GM23338 (cell line): ENCODE measurements around the gene ZGPAT. TPM values are rescaled to one million over a fixed set of nuclear protein-coding genes. Genes with fewer than 3 reads are reported as not detected.

ENCODE experiments used
- ATAC-seq: fragments of 200-7000 bp; cut with Tn5 transposase; 3 replicates; pipeline ENCODE4 v1.9.1; 2020
- DNase-seq: peaks from one replicate; pipeline ENCODE4 v3.0.0-alpha.2; 2015; ENCODE audit warnings: low spot score
- H2AFZ ChIP-seq: fragments of 200-600 bp; sonication (generic); 2 replicates; pipeline ENCODE4 v1.8.0; 2016; ENCODE audit warnings: antibody characterized with exemption, mild to moderate bottlenecking, moderate library complexity
- H3F3A ChIP-seq: fragments of 200-600 bp; sonication (generic); replicated peaks from 2 replicates; pipeline ENCODE4 v1.8.0; 2017; ENCODE audit warnings: antibody characterized with exemption, mixed run types, low read depth
- H3K27ac ChIP-seq: fragments of 200-600 bp; sonication (generic); 2 replicates; pipeline ENCODE4 v1.6.1; 2016; ENCODE audit warnings: low read depth
- H3K27me3 ChIP-seq: fragments of 200-600 bp; sonication (generic); 2 replicates; pipeline ENCODE4 v1.8.0; 2016; ENCODE audit warnings: mild to moderate bottlenecking, mixed run types, moderate library complexity; ENCODE audit not compliant: insufficient read depth
- H3K36me3 ChIP-seq: fragments of 200-600 bp; sonication (generic); 2 replicates; pipeline ENCODE4 v1.8.0; 2016; ENCODE audit warnings: mild to moderate bottlenecking; ENCODE audit not compliant: insufficient read depth
- H3K4me1 ChIP-seq: fragments of 200-600 bp; sonication (generic); 2 replicates; pipeline ENCODE4 v1.8.0; 2016; ENCODE audit warnings: mild to moderate bottlenecking, moderate library complexity; ENCODE audit not compliant: insufficient read depth
- H3K4me2 ChIP-seq: fragments of 200-600 bp; sonication (generic); 2 replicates; pipeline ENCODE4 v1.7.1; 2017; ENCODE audit warnings: mixed run types
- H3K4me3 ChIP-seq: fragments of 200-600 bp; sonication (generic); 2 replicates; pipeline ENCODE4 v1.6.1; 2016; ENCODE audit warnings: mixed run types
- H3K79me2 ChIP-seq: fragments of 200-600 bp; sonication (generic); replicated peaks from 2 replicates; pipeline ENCODE4 v1.8.0; 2017; ENCODE audit warnings: mild to moderate bottlenecking; ENCODE audit not compliant: insufficient read depth
- H3K9me2 ChIP-seq: fragments of 200-600 bp; sonication (generic); 2 replicates; pipeline ENCODE4 v1.8.0; 2017; ENCODE audit not compliant: insufficient read depth
- H4K20me1 ChIP-seq: fragments of 200-600 bp; sonication (generic); replicated peaks from 2 replicates; pipeline ENCODE4 v1.8.0; 2017; ENCODE audit warnings: mild to moderate bottlenecking; ENCODE audit not compliant: insufficient read depth
- H3K27ac Mint-ChIP-seq: 2 replicates; pipeline ENCODE4 v1.8.0; 2020; ENCODE audit warnings: inconsistent platforms, mild to moderate bottlenecking, moderate library complexity, mixed read lengths
- H3K27me3 Mint-ChIP-seq: 3 replicates; pipeline ENCODE4 v1.8.0; 2022; ENCODE audit warnings: low read depth, mild to moderate bottlenecking, moderate library complexity, mixed read lengths, inconsistent platforms; ENCODE audit not compliant: insufficient read depth, poor library complexity
- H3K36me3 Mint-ChIP-seq: 3 replicates; pipeline ENCODE4 v1.8.0; 2021; ENCODE audit warnings: low read depth, mild to moderate bottlenecking, inconsistent platforms, moderate library complexity, mixed read lengths
- H3K4me1 Mint-ChIP-seq: 3 replicates; pipeline ENCODE4 v1.8.0; 2020; ENCODE audit warnings: mild to moderate bottlenecking, inconsistent platforms, mixed read lengths
- H3K4me3 Mint-ChIP-seq: 3 replicates; pipeline ENCODE4 v1.8.0; 2021; ENCODE audit warnings: moderate library complexity, mild to moderate bottlenecking, inconsistent platforms, mixed read lengths
- H3K9me3 Mint-ChIP-seq: 3 replicates; pipeline ENCODE4 v1.8.0; 2020; ENCODE audit warnings: moderate library complexity, mild to moderate bottlenecking, inconsistent platforms, mixed read lengths
- CREB1 ChIP-seq: fragments of 250-450 bp; sonication (Bioruptor Pico); IDR thresholded peaks from 2 replicates; pipeline ENCODE4 v1.5.0; 2020; ENCODE audit warnings: low read depth, mild to moderate bottlenecking, moderate library complexity
- CTCF ChIP-seq, 2 experiments: fragments of 200-600 bp in 1 of 2; sonication (generic) in 1 of 2; conservative IDR thresholded peaks; 2 replicates each; pipeline versions ENCODE4 v1.5.1 to v1.6.1; 2016 to 2017; ENCODE audit warnings: antibody characterized with exemption in 2 of 2, low read depth in 2 of 2, mild to moderate bottlenecking in 2 of 2, moderate library complexity in 1 of 2
- ETS1 ChIP-seq: IDR thresholded peaks from 2 replicates; pipeline ENCODE4 v1.6.1; 2016; ENCODE audit warnings: antibody characterized with exemption
- EZH2 ChIP-seq: fragments of 200-600 bp; sonication (generic); IDR thresholded peaks from one replicate; pipeline ENCODE4 v1.8.0; 2017; ENCODE audit warnings: antibody characterized with exemption, mild to moderate bottlenecking, low read depth; ENCODE audit not compliant: unreplicated experiment
- EZH2phosphoT487 ChIP-seq: fragments of 200-600 bp; sonication (generic); IDR thresholded peaks from one replicate; pipeline ENCODE4 v1.8.1; 2018; ENCODE audit warnings: antibody characterized with exemption; ENCODE audit not compliant: unreplicated experiment
- NANOG ChIP-seq: IDR thresholded peaks from 2 replicates; pipeline ENCODE4 v1.6.1; 2016; ENCODE audit warnings: antibody characterized with exemption, borderline replicate concordance
- POLR2AphosphoS5 ChIP-seq: IDR thresholded peaks from 2 replicates; pipeline ENCODE4 v1.6.1; 2016; ENCODE audit warnings: antibody characterized with exemption, low read depth
- STAT1 ChIP-seq: IDR thresholded peaks from one replicate; pipeline ENCODE4 v1.6.1; 2016; ENCODE audit warnings: antibody characterized with exemption; ENCODE audit not compliant: unreplicated experiment
- ZNF114 ChIP-seq: fragments of 250-450 bp; sonication (Bioruptor Pico); IDR thresholded peaks from 2 replicates; pipeline ENCODE4 v1.5.0; 2020; ENCODE audit warnings: mild to moderate bottlenecking, moderate library complexity
- ZNF462 ChIP-seq: fragments of 250-450 bp; sonication (Bioruptor Pico); IDR thresholded peaks from 2 replicates; pipeline ENCODE4 v1.5.0; 2020; ENCODE audit warnings: mild to moderate bottlenecking, moderate library complexity
- polyA plus RNA-seq: library from polyadenylated mRNA; unstranded; fragments of >200 nt; fragmentation: Nextera tagmentation; extraction: Ambion mirVana; gene quantifications from 2 replicates; pipeline ENCODE4 v1.2.1, GENCODE V29; 2016
- total RNA-seq: library from RNA; depleted of rRNA; stranded (reverse); fragments of >200 nt; shearing (Covaris generic); gene quantifications from 2 replicates; pipeline ENCODE4 v1.2.3, GENCODE V29; 2014

ZGPAT gene
- total and polyA plus RNA-seq, 2 experiments from 2014 or later, result 25.0 to 39.2 TPM

- Histone ChIP-seq H3K36me3 (no peaks in the 10 kb centered on the region), H3K4me2 (no peak overlapping the region), H3K4me3 (no peak overlapping the region), H4K20me1 (no peaks in the 10 kb centered on the region; the same call in 1 of the 2 replicates), H3K27ac (no peak overlapping the region), H3K27me3 (no peaks in the 10 kb centered on the region), H3K9me2 (no peaks in the 10 kb centered on the region), H3K4me1 (0 out of 2 replicates have a peak, but pooled peaks cover 3% of the 10 kb centered on the region), H3K79me2 (peaks cover 2% of the 10 kb centered on the region), H2AFZ (no peak overlapping the region), H3F3A (no peaks in the 10 kb centered on the region)
- no peak overlapping the region for H3K27ac Mint-ChIP-seq
- no peaks in the 10 kb centered on the region for H3K9me3 Mint-ChIP-seq
- H3K27me3 Mint-ChIP-seq, result peaks cover 11% of the 10 kb centered on the region
- no peak for TF ChIP-seq NANOG
- DNase-seq (no peak), ATAC-seq (no peak)
- peaks cover 62% of the 10 kb centered on the region for H3K36me3 Mint-ChIP-seq
- H3K4me3 Mint-ChIP-seq, result no peak overlapping the region
- H3K4me1 Mint-ChIP-seq, result peaks cover 12% of the 10 kb centered on the region
Measured at GRCh38 chr20:63664143-63664851, 43.5 kb upstream of the ZGPAT start.

GRCh38 chr20:63664861-63665594 is 42.8 kb upstream of the ZGPAT start:
- peak; percentile 64 for DNase-seq
- peak overlapping the region; percentile 44; the same call in 2 of the 3 replicates for H3K4me3 Mint-ChIP-seq
- Histone ChIP-seq H3K79me2 (no peaks in the 10 kb centered on the region; the same call in 1 of the 2 replicates), H3F3A (no peaks in the 10 kb centered on the region), H3K36me3 (no peaks in the 10 kb centered on the region), H3K4me1 (no peaks in the 10 kb centered on the region), H3K9me2 (no peaks in the 10 kb centered on the region), H3K27me3 (no peaks in the 10 kb centered on the region), H2AFZ (no peak overlapping the region), H3K27ac (no peak overlapping the region), H3K4me2 (no peak overlapping the region), H3K4me3 (no peak overlapping the region), H4K20me1 (no peaks in the 10 kb centered on the region; the same call in 1 of the 2 replicates)
- H3K4me1 Mint-ChIP-seq, result peaks cover 5% of the 10 kb centered on the region
- H3K9me3 Mint-ChIP-seq, result no peaks in the 10 kb centered on the region
- H3K27me3 Mint-ChIP-seq, result peaks cover 11% of the 10 kb centered on the region
- ATAC-seq, result peak; percentile 96
- peaks cover 57% of the 10 kb centered on the region for H3K36me3 Mint-ChIP-seq
- peak overlapping the region; percentile 58; the same call in 1 of the 2 replicates for H3K27ac Mint-ChIP-seq
- TF ChIP-seq STAT1 (no peak), CTCF (conservative IDR thresholded peaks at IDR 0.05; ENCODE audit: low read depth in 2 of 2) (no peak), ZNF114 (CRISPR knock-in tag) (no peak), POLR2AphosphoS5 (no peak), EZH2phosphoT487 (no peak), ZNF462 (no peak), ETS1 (no peak), EZH2 (no peak), NANOG (no peak), CREB1 (CRISPR knock-in tag) (no peak)
